SK-N-SH (cell line): ENCODE measurements around the gene ZHX3. TPM values are rescaled to one million over a fixed set of nuclear protein-coding genes. Genes with fewer than 3 reads are reported as not detected.

Experiments used
- CTCF ChIA-PET: fragments of 300-600, 350-600 bp; formaldehyde crosslinking; extraction: SDS; loops from one replicate; lab custom pipeline; 2021; lab: Yijun Ruan, JAX
- POLR2A ChIA-PET: fragments of 350-600 bp; sonication (Branson Sonifier 250); formaldehyde crosslinking; extraction: SDS; loops from one replicate; lab custom pipeline; 2020; ENCODE audit warnings: antibody characterized with exemption, inconsistent platforms; lab: Yijun Ruan, JAX
- DNase-seq: peaks from one replicate; pipeline ENCODE4 v3.0.0; 2012
- H2AFZ ChIP-seq: fragments of 200-600 bp; sonication (generic); 2 replicates; pipeline ENCODE4 v1.8.1; 2016; ENCODE audit warnings: antibody characterized with exemption, mild to moderate bottlenecking, low read depth
- H3F3A ChIP-seq: fragments of 200-600 bp; sonication (generic); replicated peaks from 2 replicates; pipeline ENCODE3; 2016; ENCODE audit warnings: antibody characterized with exemption, mild to moderate bottlenecking; ENCODE audit not compliant: insufficient read depth
- H3K27ac ChIP-seq, 2 experiments: fragments of 200-500 bp in 1 of 2; fragments of 200-600 bp in 1 of 2; sonication (Bioruptor generic) in 1 of 2; sonication (generic), shearing (Covaris generic) in 1 of 2; 2 replicates each; pipeline versions ENCODE4 v1.5.1 to v1.6.1; 2014 to 2016; ENCODE audit warnings: low read depth in 2 of 2, inconsistent platforms in 1 of 2, low read length in 1 of 2, mild to moderate bottlenecking in 1 of 2, mixed read lengths in 1 of 2
- H3K27me3 ChIP-seq: fragments of 200-600 bp; sonication (generic), shearing (Covaris generic); 2 replicates; pipeline ENCODE4 v1.6.1; 2016; ENCODE audit warnings: mixed run types; ENCODE audit not compliant: insufficient read depth
- H3K36me3 ChIP-seq, 2 experiments: fragments of 200-500 bp in 1 of 2; fragments of 200-600 bp in 1 of 2; sonication (Bioruptor generic) in 1 of 2; sonication (generic) in 1 of 2; replicated peaks in 1 of 2; 2 replicates each; pipeline versions ENCODE3 to v1.5.1; 2014 to 2016; ENCODE audit warnings: low read length in 1 of 2, mild to moderate bottlenecking in 1 of 2; ENCODE audit not compliant: insufficient read depth in 2 of 2, control insufficient read depth in 1 of 2
- H3K4me1 ChIP-seq, 2 experiments: fragments of 200-500 bp in 1 of 2; fragments of 200-600 bp in 1 of 2; sonication (Bioruptor generic) in 1 of 2; sonication (generic), shearing (Covaris generic) in 1 of 2; 2 replicates each; pipeline versions ENCODE4 v1.5.1 to v1.6.1; 2014 to 2016; ENCODE audit warnings: low read depth in 1 of 2, low read length in 1 of 2, mixed run types in 1 of 2; ENCODE audit not compliant: insufficient read depth in 2 of 2, control insufficient read depth in 1 of 2
- H3K4me2 ChIP-seq: fragments of 200-600 bp; sonication (generic), shearing (Covaris generic); 2 replicates; pipeline ENCODE4 v1.6.1; 2017; ENCODE audit warnings: mixed run types
- H3K4me3 ChIP-seq, 2 experiments: fragments of 200-500 bp in 1 of 2; fragments of 200-600 bp in 1 of 2; sonication (Bioruptor generic) in 1 of 2; sonication (generic), shearing (Covaris generic) in 1 of 2; 2 replicates each; pipeline versions ENCODE4 v1.5.1 to v1.8.1; 2014 to 2016; ENCODE audit warnings: low read depth in 2 of 2, inconsistent platforms in 1 of 2, low read length in 1 of 2, mild to moderate bottlenecking in 1 of 2, mixed read lengths in 1 of 2, moderate library complexity in 1 of 2
- H3K79me2 ChIP-seq: fragments of 200-600 bp; sonication (generic); 2 replicates; pipeline ENCODE4 v1.8.1; 2017; ENCODE audit warnings: mild to moderate bottlenecking; ENCODE audit not compliant: insufficient read depth
- H3K9ac ChIP-seq: fragments of 200-600 bp; sonication (generic); 2 replicates; pipeline ENCODE4 v1.6.1; 2017; ENCODE audit warnings: mixed run types
- H3K9me2 ChIP-seq: fragments of 200-600 bp; sonication (generic); 2 replicates; pipeline ENCODE4 v1.6.1; 2017; ENCODE audit warnings: mixed run types
- H3K9me3 ChIP-seq: fragments of 200-600 bp; sonication (generic); 2 replicates; pipeline ENCODE4 v1.6.1; 2017; ENCODE audit warnings: mixed run types, mild to moderate bottlenecking, moderate library complexity
- H4K20me1 ChIP-seq: fragments of 200-600 bp; sonication (generic); 2 replicates; pipeline ENCODE4 v1.6.1; 2017; ENCODE audit warnings: mild to moderate bottlenecking, mixed run types; ENCODE audit not compliant: insufficient read depth
- CHD2 ChIP-seq: fragments of 150-350 bp; IDR thresholded peaks from 2 replicates; pipeline ENCODE4 v1.6.1; 2018; ENCODE audit warnings: low read length; ENCODE audit not compliant: partially characterized antibody
- CTCF ChIP-seq: fragments of 200-600 bp; sonication (generic); IDR thresholded peaks from 2 replicates; pipeline ENCODE4 v1.6.1; 2017; ENCODE audit warnings: antibody characterized with exemption, mild to moderate bottlenecking, moderate library complexity
- ELF1 ChIP-seq: IDR thresholded peaks from 2 replicates; pipeline ENCODE4 v1.4.0; 2012
- EP300 ChIP-seq, 2 experiments: IDR thresholded peaks; 2 replicates each; pipeline versions ENCODE4 v1.4.0 to v1.6.1; 2012; ENCODE audit warnings: borderline replicate concordance in 1 of 2, low read depth in 1 of 2, low read length in 1 of 2
- EZH2phosphoT487 ChIP-seq: fragments of 200-600 bp; sonication (generic); IDR thresholded peaks from 2 replicates; pipeline ENCODE4 v1.6.1; 2017; ENCODE audit warnings: low read depth, mixed run types, mild to moderate bottlenecking, antibody characterized with exemption, moderate library complexity, borderline replicate concordance
- GABPA ChIP-seq: IDR thresholded peaks from 2 replicates; pipeline ENCODE4 v1.4.0; 2012; ENCODE audit warnings: low read depth, mild to moderate bottlenecking
- GATA2 ChIP-seq: sonication (generic); formaldehyde crosslinking; IDR thresholded peaks from 2 replicates; pipeline ENCODE4 v1.5.0; 2020; ENCODE audit warnings: mild to moderate bottlenecking, missing genetic modification reagents
- IRF3 ChIP-seq: fragments of 150-350 bp; IDR thresholded peaks from 2 replicates; pipeline ENCODE4 v1.6.1; 2016; ENCODE audit warnings: mild to moderate bottlenecking, low read depth, low read length
- JUND ChIP-seq: IDR thresholded peaks from 2 replicates; pipeline ENCODE4 v1.4.0; 2012
- MAX ChIP-seq: IDR thresholded peaks from 2 replicates; pipeline ENCODE4 v1.4.0; 2012; ENCODE audit warnings: low read depth
- MEF2A ChIP-seq: IDR thresholded peaks from 2 replicates; pipeline ENCODE4 v1.4.0; 2012; ENCODE audit warnings: low read depth, borderline replicate concordance
- MXI1 ChIP-seq: IDR thresholded peaks from 2 replicates; pipeline ENCODE4 v1.6.1; 2012; ENCODE audit warnings: mild to moderate bottlenecking, low read depth, low read length, improper control_type of control experiment
- NFIC ChIP-seq: IDR thresholded peaks from 2 replicates; pipeline ENCODE4 v1.4.0; 2012; ENCODE audit warnings: borderline replicate concordance
- PBX3 ChIP-seq: IDR thresholded peaks from 2 replicates; pipeline ENCODE4; 2012
- RAD21 ChIP-seq: IDR thresholded peaks from 2 replicates; pipeline ENCODE4 v1.6.1; 2012; ENCODE audit warnings: mild to moderate bottlenecking, low read length
- RXRA ChIP-seq: IDR thresholded peaks from 2 replicates; pipeline ENCODE4 v1.4.0; 2012; ENCODE audit warnings: low read depth, mild to moderate bottlenecking, borderline replicate concordance
- SIN3A ChIP-seq: IDR thresholded peaks from 2 replicates; pipeline ENCODE4 v1.6.1; 2012; ENCODE audit warnings: low read depth, mild to moderate bottlenecking, low read length, moderate library complexity, borderline replicate concordance
- SMC3 ChIP-seq: IDR thresholded peaks from 2 replicates; pipeline ENCODE4 v1.6.1; 2012; ENCODE audit warnings: low read depth, low read length, improper control_type of control experiment
- TAF1 ChIP-seq: IDR thresholded peaks from 2 replicates; pipeline ENCODE4 v1.6.1; 2012; ENCODE audit warnings: low read depth, mild to moderate bottlenecking, low read length, moderate library complexity, borderline replicate concordance
- TCF12 ChIP-seq: IDR thresholded peaks from 2 replicates; pipeline ENCODE4 v1.4.0; 2012
- TEAD4 ChIP-seq: IDR thresholded peaks from 2 replicates; pipeline ENCODE4 v1.4.0; 2012; ENCODE audit warnings: mild to moderate bottlenecking, borderline replicate concordance; ENCODE audit not compliant: insufficient read depth
- USF2 ChIP-seq: fragments of 150-350 bp; IDR thresholded peaks from 2 replicates; pipeline ENCODE4 v1.6.1; 2017; ENCODE audit warnings: antibody characterized with exemption, low read length, low read depth, borderline replicate concordance
- WGBS: methylation state at CpG from one replicate; pipeline ENCODE4 v1.1.6; 2017; ENCODE audit warnings: low lambda C conversion rate; 5-methylcytosine and 5-hydroxymethylcytosine counted together
- polyA plus RNA-seq, 3 experiments: library from polyadenylated mRNA; depleted of rRNA; stranded (reverse); fragments of >200 nt; gene quantifications; 2 replicates each; pipeline ENCODE4 v1.2.3, GENCODE V29; 2012

ZHX3 gene
- polyA plus RNA-seq, 1 of the 3 experiments (the other 2 are of a cell fraction): 6.0 TPM

- 88% methylated on average over 6 of the region's 6 CpGs for whole genome bisulfite sequencing
- Histone ChIP-seq H3K4me2 (0 out of 2 replicates have a peak overlapping the region, but pooled peaks have one; percentile 32), H3K36me3 (peaks cover 23 to 48% of the 10 kb centered on the region in 2 experiments), H3K79me2 (0 out of 2 replicates have a peak, but pooled peaks cover 12% of the 10 kb centered on the region), H3K9me3 (no peaks in the 10 kb centered on the region), H3K9ac (no peak overlapping the region), H3K27me3 (no peaks in the 10 kb centered on the region), H3K9me2 (no peaks in the 10 kb centered on the region), H3F3A (peaks cover 12% of the 10 kb centered on the region), H3K4me1 (peaks cover 8 to 21% of the 10 kb centered on the region in 2 experiments), H2AFZ (no peak overlapping the region), H3K27ac (peak overlapping the region in 1 of 2 experiments; percentile 89), H3K4me3 (no peak overlapping the region), H4K20me1 (no peaks in the 10 kb centered on the region)
- POLR2A ChIA-PET: no interaction called here
- CTCF ChIA-PET: no interaction called here
- no peak for TF ChIP-seq MXI1
- no peak for TF ChIP-seq ELF1
- no peak for TF ChIP-seq TCF12
- no peak for TF ChIP-seq GATA2
- TF ChIP-seq PBX3: no peak
- no peak for TF ChIP-seq IRF3
- no peak for TF ChIP-seq RAD21
- no peak for TF ChIP-seq CHD2
- TF ChIP-seq EZH2phosphoT487: no peak
- no peak for TF ChIP-seq GABPA
- no peak for DNase-seq
These were observed 139.0 kb downstream of the ZHX3 start for GRCh38 chr20:41178495-41178894.

GRCh38 chr20:41177636-41178035 is 139.9 kb downstream of the ZHX3 start:
- H3F3A ChIP-seq: peaks cover 12% of the 10 kb centered on the region
- no peak overlapping the region for H2AFZ ChIP-seq
- H3K4me3 ChIP-seq: no peak overlapping the region
- H3K79me2 ChIP-seq: 0 out of 2 replicates have a peak, but pooled peaks cover 12% of the 10 kb centered on the region
- H3K27ac ChIP-seq: peak overlapping the region; percentile 58 to 89; a peak in 3 of 4 replicates
- H3K36me3 ChIP-seq: peaks cover 28 to 54% of the 10 kb centered on the region in 2 experiments
- peak overlapping the region; percentile 32; the same call in 1 of the 2 replicates for H3K4me2 ChIP-seq
- WGBS: 18% methylated on average over 2 of the region's 2 CpGs
- H3K4me1 ChIP-seq: peaks cover 8 to 21% of the 10 kb centered on the region in 2 experiments
- H3K9ac ChIP-seq: peak overlapping the region; percentile 41; the same call in 1 of the 2 replicates
- H4K20me1 ChIP-seq: peaks cover 3% of the 10 kb centered on the region; the same call in 1 of the 2 replicates
- H3K27me3 ChIP-seq: no peaks in the 10 kb centered on the region
- no peak for DNase-seq
- ChIA-PET POLR2A (no interaction called here), CTCF (interaction anchor here (2.7 kb wide), 1 partner anchor 162 kb away, joined by 16 read pairs; the partner anchor contains the start of gene LPIN3)
- no peaks in the 10 kb centered on the region for H3K9me3 ChIP-seq
- H3K9me2 ChIP-seq: no peaks in the 10 kb centered on the region
- TF ChIP-seq TAF1: no peak
- TF ChIP-seq GABPA: no peak
- TF ChIP-seq SMC3: no peak
- no peak for TF ChIP-seq NFIC
- peak in 1 of 2 experiments; percentile 55; a peak in 1 of 4 replicates for TF ChIP-seq EP300 (IDR thresholded peaks at IDR 0.05; ENCODE audit: borderline replicate concordance in 1 of 2, low read depth in 1 of 2, low read length in 1 of 2)
- TF ChIP-seq RXRA: no peak
- TF ChIP-seq USF2: no peak
- no peak for TF ChIP-seq MEF2A
- TF ChIP-seq PBX3: peak; percentile 56
- peak; percentile 84 for TF ChIP-seq TEAD4
- no peak for TF ChIP-seq SIN3A
- TF ChIP-seq JUND: peak; percentile 87
- TF ChIP-seq MAX: peak; percentile 26; the same call in 1 of the 2 replicates
- TF ChIP-seq CTCF: no peak
